DOHH2 (cell line): Measurements from ENCODE around the gene MUC13.

Source experiments
- EZH2phosphoT487 ChIP-seq: fragments of 200-600 bp; sonication (generic); IDR thresholded peaks from 2 replicates; pipeline ENCODE4 v1.6.1; 2017; ENCODE audit warnings: borderline replicate concordance, mild to moderate bottlenecking, antibody characterized with exemption, low read length, moderate library complexity, mixed read lengths
- TF ChIP-seq, protein P1 (sequence below): fragments of 200-600 bp; sonication (generic); IDR thresholded peaks from one replicate; pipeline ENCODE4 v1.5.1; 2014; ENCODE audit warnings: antibody characterized with exemption, mild to moderate bottlenecking, low read depth, low read length; ENCODE audit not compliant: poor library complexity, severe bottlenecking

GRCh38 chr3:124879337-124879680, 55.2 kb downstream of the MUC13 start:
- TF ChIP-seq, protein P1, sequence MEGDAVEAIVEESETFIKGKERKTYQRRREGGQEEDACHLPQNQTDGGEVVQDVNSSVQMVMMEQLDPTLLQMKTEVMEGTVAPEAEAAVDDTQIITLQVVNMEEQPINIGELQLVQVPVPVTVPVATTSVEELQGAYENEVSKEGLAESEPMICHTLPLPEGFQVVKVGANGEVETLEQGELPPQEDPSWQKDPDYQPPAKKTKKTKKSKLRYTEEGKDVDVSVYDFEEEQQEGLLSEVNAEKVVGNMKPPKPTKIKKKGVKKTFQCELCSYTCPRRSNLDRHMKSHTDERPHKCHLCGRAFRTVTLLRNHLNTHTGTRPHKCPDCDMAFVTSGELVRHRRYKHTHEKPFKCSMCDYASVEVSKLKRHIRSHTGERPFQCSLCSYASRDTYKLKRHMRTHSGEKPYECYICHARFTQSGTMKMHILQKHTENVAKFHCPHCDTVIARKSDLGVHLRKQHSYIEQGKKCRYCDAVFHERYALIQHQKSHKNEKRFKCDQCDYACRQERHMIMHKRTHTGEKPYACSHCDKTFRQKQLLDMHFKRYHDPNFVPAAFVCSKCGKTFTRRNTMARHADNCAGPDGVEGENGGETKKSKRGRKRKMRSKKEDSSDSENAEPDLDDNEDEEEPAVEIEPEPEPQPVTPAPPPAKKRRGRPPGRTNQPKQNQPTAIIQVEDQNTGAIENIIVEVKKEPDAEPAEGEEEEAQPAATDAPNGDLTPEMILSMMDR = no peak
- TF ChIP-seq EZH2phosphoT487 = no peak
